ENCODE data around the gene CALML5.

CALML5 gene

GRCh38 chr10:5499493-5500140 is at the start of gene CALML5:
TSS of gene CALML5 (minus strand) at chr10:5499570. CDS start at chr10:5499438, 132 bp downstream.
- DNase-seq = no peak

GRCh38 chr10:5547931-5548660 is 48.7 kb upstream of the CALML5 start:
- no peak for DNase-seq

- DNase-seq = no peak
Observed at GRCh38 chr10:5547681-5547930, 48.2 kb upstream of the CALML5 start.

- no peak for DNase-seq
Observed at GRCh38 chr10:5546891-5547680, 47.7 kb upstream of the CALML5 start.

- DNase-seq = no peak
Observed at GRCh38 chr10:5545778-5546710, 46.7 kb upstream of the CALML5 start.

- no peak for DNase-seq
Observed at GRCh38 chr10:5545426-5545777, 46.0 kb upstream of the CALML5 start.

GRCh38 chr10:5545011-5545410 is 45.6 kb upstream of the CALML5 start:
- DNase-seq = no peak

GRCh38 chr10:5544216-5544805 is 44.9 kb upstream of the CALML5 start:
- DNase-seq = no peak

- DNase-seq = no peak
Observed at GRCh38 chr10:5543623-5544022, 44.3 kb upstream of the CALML5 start.

- DNase-seq = no peak
Observed at GRCh38 chr10:5542100-5542499, 42.7 kb upstream of the CALML5 start.

- no peak for DNase-seq
Observed at GRCh38 chr10:5540891-5541290, 41.5 kb upstream of the CALML5 start.

GRCh38 chr10:5540080-5540479 is 40.7 kb upstream of the CALML5 start:
- DNase-seq = no peak

- DNase-seq = no peak
Observed at GRCh38 chr10:5538892-5539651, 39.7 kb upstream of the CALML5 start.

- DNase-seq = no peak
Observed at GRCh38 chr10:5538446-5538845, 39.1 kb upstream of the CALML5 start.

- DNase-seq = no peak
Observed at GRCh38 chr10:5537684-5538083, 38.3 kb upstream of the CALML5 start.

- no peak for DNase-seq
Observed at GRCh38 chr10:5536486-5537081, 37.2 kb upstream of the CALML5 start.

GRCh38 chr10:5534880-5535856 is 35.8 kb upstream of the CALML5 start:
- DNase-seq = no peak

GRCh38 chr10:5534051-5534821 is 34.9 kb upstream of the CALML5 start:
- DNase-seq = no peak

GRCh38 chr10:5533098-5533731 is 33.8 kb upstream of the CALML5 start:
- no peak for DNase-seq

Data from cerebellar nuclear complex (tissue), 1 donor.